ENCODE results near the gene PRPF6. TPM values are rescaled to one million over a fixed set of nuclear protein-coding genes. Genes with fewer than 3 reads are reported as not detected.

Gene PRPF6
- total and polyA plus RNA-seq, 2 of the 13 experiments (the other 11 are each of a cell fraction or from before 2014, with no cell fraction given): 63.7 to 101 TPM

DNA sequence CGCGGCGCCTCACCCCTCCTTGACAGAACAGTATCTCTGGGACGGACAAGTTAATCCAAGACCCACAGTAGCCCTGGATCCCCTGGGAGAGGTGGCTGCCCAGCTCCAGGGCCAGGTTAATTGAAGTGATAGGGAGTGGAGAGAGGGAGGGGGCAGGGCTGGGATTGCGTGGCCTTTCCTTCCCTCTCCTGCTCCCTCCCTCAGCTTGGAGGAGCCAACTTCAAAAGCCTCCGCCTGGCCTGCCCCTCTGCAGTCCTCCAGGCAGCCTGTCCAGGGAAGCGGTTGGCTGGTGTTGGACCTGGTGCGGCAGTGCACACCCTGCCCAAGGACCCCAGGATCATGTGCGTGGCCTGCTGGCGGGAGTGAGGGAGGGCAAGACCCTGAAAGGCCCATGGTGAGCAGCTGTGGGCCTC lies 55.0 kb downstream of the PRPF6 start, which contains the start of gene C20orf204 (continued):
- TF ChIP-seq, protein P1, sequence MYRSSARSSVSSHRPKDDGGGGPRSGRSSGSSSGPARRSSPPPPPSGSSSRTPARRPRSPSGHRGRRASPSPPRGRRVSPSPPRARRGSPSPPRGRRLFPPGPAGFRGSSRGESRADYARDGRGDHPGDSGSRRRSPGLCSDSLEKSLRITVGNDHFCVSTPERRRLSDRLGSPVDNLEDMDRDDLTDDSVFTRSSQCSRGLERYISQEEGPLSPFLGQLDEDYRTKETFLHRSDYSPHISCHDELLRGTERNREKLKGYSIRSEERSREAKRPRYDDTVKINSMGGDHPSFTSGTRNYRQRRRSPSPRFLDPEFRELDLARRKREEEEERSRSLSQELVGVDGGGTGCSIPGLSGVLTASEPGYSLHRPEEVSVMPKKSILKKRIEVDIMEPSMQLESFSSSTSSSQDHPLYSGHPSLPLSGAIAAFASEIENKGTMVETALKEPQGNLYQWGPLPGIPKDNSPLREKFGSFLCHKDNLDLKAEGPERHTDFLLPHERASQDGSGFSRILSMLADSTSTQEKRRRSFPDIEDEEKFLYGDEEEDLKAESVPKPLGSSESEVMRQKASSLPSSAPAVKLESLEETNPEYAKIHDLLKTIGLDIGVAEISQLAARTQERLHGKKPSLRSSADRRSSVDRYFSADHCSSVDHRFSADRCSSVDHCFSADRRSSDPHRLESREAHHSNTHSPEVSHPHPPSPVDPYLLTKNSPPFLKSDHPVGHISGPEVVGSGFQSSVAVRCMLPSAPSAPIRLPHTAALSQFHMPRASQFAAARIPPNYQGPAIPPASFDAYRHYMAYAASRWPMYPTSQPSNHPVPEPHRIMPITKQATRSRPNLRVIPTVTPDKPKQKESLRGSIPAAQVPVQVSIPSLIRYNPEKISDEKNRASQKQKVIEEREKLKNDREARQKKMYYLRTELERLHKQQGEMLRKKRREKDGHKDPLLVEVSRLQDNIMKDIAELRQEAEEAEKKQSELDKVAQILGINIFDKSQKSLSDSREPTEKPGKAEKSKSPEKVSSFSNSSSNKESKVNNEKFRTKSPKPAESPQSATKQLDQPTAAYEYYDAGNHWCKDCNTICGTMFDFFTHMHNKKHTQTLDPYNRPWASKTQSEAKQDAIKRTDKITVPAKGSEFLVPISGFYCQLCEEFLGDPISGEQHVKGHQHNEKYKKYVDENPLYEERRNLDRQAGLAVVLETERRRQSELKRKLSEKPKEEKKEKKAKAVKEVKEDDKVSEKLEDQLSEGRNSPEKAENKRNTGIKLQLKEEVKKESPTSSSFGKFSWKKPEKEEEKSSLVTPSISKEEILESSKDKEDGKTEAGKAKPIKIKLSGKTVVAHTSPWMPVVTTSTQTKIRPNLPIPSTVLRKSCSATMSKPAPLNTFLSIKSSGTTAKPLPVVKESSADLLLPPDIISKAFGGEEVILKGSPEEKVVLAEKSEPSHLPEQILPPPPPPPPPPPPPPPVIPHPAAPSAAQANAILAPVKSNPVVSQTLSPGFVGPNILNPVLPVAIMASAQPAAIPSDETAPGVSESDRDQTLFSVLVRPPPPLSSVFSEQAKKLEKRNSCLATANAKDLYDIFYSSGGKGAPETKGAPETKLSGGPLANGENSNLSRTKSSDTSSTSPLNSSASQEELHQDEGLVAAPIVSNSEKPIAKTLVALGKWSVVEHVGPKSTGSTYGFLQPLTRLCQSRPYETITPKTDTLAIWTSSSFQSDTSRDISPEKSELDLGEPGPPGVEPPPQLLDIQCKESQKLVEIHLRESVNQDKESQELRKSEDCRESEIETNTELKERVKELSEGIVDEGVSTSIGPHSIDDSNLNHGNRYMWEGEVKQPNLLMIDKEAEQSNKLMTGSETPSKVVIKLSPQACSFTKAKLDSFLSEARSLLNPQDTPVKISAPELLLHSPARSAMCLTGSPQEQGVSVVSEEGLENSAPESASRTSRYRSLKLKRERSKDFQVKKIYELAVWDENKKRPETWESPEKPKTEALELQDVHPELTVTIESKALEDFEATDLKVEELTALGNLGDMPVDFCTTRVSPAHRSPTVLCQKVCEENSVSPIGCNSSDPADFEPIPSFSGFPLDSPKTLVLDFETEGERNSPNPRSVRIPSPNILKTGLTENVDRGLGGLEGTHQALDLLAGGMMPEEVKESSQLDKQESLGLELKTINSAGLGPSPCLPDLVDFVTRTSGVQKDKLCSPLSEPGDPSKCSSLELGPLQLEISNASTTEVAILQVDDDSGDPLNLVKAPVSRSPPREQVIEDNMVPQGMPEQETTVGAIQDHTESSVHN (CRISPR knock-in tag; IDR thresholded peaks at IDR 0.05): peak; percentile 75; the same call in 1 of the 2 replicates
- TF ChIP-seq CBX1 (IDR thresholded peaks at IDR 0.05; ENCODE audit: low read depth): no peak
- TF ChIP-seq ZNF30 (CRISPR knock-in tag; IDR thresholded peaks at IDR 0.05): no peak
- peak; percentile 87 for TF ChIP-seq GATAD2A (CRISPR knock-in tag; IDR thresholded peaks at IDR 0.05)
- no peak; the same call in 1 of the 2 replicates for TF ChIP-seq RAD21 (CRISPR knock-in tag; IDR thresholded peaks at IDR 0.05)
- TF ChIP-seq RORA (CRISPR knock-in tag; IDR thresholded peaks at IDR 0.05): no peak
- no peak for TF ChIP-seq NFIC (IDR thresholded peaks at IDR 0.05; ENCODE audit: low read length)
- no peak for TF ChIP-seq ZNF44 (CRISPR knock-in tag; IDR thresholded peaks at IDR 0.05)
- TF ChIP-seq, protein P2, sequence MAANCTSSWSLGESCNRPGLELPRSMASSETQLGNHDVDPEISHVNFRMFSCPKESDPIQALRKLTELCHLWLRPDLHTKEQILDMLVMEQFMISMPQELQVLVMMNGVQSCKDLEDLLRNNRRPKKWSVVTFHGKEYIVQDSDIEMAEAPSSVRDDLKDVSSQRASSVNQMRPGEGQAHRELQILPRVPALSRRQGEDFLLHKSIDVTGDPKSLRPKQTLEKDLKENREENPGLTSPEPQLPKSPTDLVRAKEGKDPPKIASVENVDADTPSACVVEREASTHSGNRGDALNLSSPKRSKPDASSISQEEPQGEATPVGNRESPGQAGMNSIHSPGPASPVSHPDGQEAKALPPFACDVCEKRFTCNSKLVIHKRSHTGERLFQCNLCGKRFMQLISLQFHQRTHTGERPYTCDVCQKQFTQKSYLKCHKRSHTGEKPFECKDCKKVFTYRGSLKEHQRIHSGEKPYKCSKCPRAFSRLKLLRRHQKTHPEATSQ (CRISPR knock-in tag; IDR thresholded peaks at IDR 0.05; ENCODE audit: borderline replicate concordance): no peak
- no peak for TF ChIP-seq KLF9 (CRISPR knock-in tag; IDR thresholded peaks at IDR 0.05; ENCODE audit: low read depth)
- TF ChIP-seq, protein P3, sequence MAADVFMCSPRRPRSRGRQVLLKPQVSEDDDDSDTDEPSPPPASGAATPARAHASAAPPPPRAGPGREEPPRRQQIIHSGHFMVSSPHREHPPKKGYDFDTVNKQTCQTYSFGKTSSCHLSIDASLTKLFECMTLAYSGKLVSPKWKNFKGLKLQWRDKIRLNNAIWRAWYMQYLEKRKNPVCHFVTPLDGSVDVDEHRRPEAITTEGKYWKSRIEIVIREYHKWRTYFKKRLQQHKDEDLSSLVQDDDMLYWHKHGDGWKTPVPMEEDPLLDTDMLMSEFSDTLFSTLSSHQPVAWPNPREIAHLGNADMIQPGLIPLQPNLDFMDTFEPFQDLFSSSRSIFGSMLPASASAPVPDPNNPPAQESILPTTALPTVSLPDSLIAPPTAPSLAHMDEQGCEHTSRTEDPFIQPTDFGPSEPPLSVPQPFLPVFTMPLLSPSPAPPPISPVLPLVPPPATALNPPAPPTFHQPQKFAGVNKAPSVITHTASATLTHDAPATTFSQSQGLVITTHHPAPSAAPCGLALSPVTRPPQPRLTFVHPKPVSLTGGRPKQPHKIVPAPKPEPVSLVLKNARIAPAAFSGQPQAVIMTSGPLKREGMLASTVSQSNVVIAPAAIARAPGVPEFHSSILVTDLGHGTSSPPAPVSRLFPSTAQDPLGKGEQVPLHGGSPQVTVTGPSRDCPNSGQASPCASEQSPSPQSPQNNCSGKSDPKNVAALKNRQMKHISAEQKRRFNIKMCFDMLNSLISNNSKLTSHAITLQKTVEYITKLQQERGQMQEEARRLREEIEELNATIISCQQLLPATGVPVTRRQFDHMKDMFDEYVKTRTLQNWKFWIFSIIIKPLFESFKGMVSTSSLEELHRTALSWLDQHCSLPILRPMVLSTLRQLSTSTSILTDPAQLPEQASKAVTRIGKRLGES (CRISPR knock-in tag; IDR thresholded peaks at IDR 0.05; ENCODE audit: borderline replicate concordance): no peak
- TF ChIP-seq SMC3 (IDR thresholded peaks at IDR 0.05; ENCODE audit: low read length): no peak
- 0 out of 2 replicates have a peak, but pooled peaks have one; percentile 53 for TF ChIP-seq GTF3A (CRISPR knock-in tag; conservative IDR thresholded peaks at IDR 0.05)
- no peak for TF ChIP-seq ZFP62 (CRISPR knock-in tag; IDR thresholded peaks at IDR 0.05)
- TF ChIP-seq ZNF337 (CRISPR knock-in tag; IDR thresholded peaks at IDR 0.05; ENCODE audit: borderline replicate concordance, low read depth): 0 out of 2 replicates have a peak, but pooled peaks have one; percentile 28
- TF ChIP-seq ZNF101 (CRISPR knock-in tag; IDR thresholded peaks at IDR 0.05; ENCODE audit: borderline replicate concordance, low read depth): peak; percentile 69; the same call in 1 of the 2 replicates
- peak; percentile 65 for TF ChIP-seq SOX5 (CRISPR knock-in tag; IDR thresholded peaks at IDR 0.05; ENCODE audit: borderline replicate concordance)
- TF ChIP-seq ZNF569 (CRISPR knock-in tag; IDR thresholded peaks at IDR 0.05; ENCODE audit: borderline replicate concordance): no peak

Measured in HepG2 (cell line).